RWPE1 (cell line): ENCODE data around the gene STPG1.

Source experiments
- CTCF ChIA-PET: fragments of 350-600 bp; sonication (Branson Sonifier 250); formaldehyde crosslinking; extraction: SDS; loops from one replicate; lab custom pipeline; 2021; lab: Yijun Ruan, JAX
- POLR2A ChIA-PET: fragments of 400-600 bp; formaldehyde crosslinking; extraction: SDS; loops from one replicate; lab custom pipeline; 2020; ENCODE audit warnings: antibody characterized with exemption; ENCODE audit not compliant: low non-redundant PET; lab: Yijun Ruan, JAX
- DNase-seq: peaks from one replicate; pipeline ENCODE4 v3.0.0; 2012; ENCODE audit warnings: low spot score
- H3K27ac ChIP-seq: fragments of 450-650 bp; 2 replicates; pipeline ENCODE4 v1.5.1; 2017
- CTCF ChIP-seq: fragments of 450-650 bp; conservative IDR thresholded peaks from 2 replicates; pipeline ENCODE4 v1.5.1; 2017; ENCODE audit warnings: low read depth, mild to moderate bottlenecking

The STPG1 gene

GRCh38 chr1:24315391-24315790, 98.2 kb downstream of the STPG1 start:
- H3K27ac ChIP-seq, result no peak overlapping the region
- POLR2A ChIA-PET, result no interaction called here
- CTCF ChIA-PET, result no interaction called here
- no peak for DNase-seq
- no peak for TF ChIP-seq CTCF

- ChIA-PET CTCF (interaction anchor here (0.6 to 3.0 kb wide), 2 partner anchors 110 to 1732 kb away, joined by 5 to 11 read pairs; no protein-coding TSS in a partner anchor), POLR2A (no interaction called here)
- no peak for TF ChIP-seq CTCF
- DNase-seq, result no peak
- peak overlapping the region; percentile 11; the same call in 1 of the 2 replicates for H3K27ac ChIP-seq
These were observed 101.8 kb downstream of the STPG1 start for GRCh38 chr1:24311741-24312140.

DNA sequence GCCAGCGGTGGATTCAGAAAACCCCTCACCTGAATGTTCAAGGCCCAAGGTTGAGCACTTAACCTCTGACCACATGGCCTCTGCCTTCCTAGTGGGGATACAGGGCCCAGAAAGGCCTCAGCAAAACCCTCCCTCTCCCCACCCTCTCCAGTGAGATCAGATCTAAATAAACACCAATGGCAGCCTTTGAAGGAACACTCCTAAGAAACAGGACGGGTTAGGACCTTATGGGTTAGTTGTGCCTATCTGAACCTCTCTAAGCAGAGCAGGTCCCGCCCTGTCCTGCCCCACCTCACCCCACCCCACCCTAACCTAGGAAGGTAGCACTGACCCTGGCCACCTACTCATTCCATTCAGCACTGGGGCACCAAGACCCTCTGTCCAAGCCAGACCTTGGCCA, 102.3 kb downstream of the STPG1 start:
- ChIA-PET CTCF (interaction anchor here (0.6 to 3.0 kb wide), 2 partner anchors 109 to 1732 kb away, joined by 5 to 11 read pairs; no protein-coding TSS in a partner anchor), POLR2A (no interaction called here)
- no peak for TF ChIP-seq CTCF
- H3K27ac ChIP-seq, result peak overlapping the region; percentile 11; the same call in 1 of the 2 replicates
- DNase-seq, result no peak

DNA sequence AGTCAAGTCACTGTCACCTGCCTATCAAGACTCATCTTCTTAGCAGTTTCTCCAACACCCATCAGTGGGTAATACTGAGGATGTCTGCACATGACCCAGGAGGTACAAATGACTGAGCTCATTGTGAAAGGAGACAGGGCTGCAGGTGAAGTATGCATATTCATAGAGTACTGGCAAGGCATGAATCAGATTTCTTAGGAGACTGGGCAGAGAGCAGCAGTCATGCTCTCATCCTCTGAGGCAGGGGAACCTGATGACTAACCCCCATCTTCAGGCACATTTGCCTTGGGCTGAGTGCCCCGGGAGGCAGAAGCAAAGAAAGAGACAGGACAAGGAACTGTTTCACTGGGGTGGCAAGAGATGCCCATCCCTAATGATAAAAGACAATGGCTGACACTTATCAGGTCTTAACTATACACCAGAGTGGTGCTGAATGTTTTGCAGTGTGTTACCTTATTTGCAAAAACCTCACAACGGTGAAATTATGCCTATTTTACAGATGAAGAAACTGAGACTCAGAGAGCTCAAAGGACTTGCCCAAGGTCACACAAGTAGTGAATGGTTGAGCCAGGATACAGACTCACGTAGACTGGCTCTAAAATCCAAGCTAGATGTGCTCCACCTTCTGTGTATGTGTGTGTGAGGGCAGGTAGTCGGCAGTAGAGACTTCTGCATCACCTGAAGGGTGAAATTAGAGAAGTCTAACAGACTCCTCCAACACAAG, 103.7 kb downstream of the STPG1 start:
- CTCF ChIA-PET, result interaction anchor here (0.6 to 1.1 kb wide), 3 partner anchors 9 to 24 kb away, joined by 3 read pairs; partner anchors contain the start of gene GRHL3
- no peak for TF ChIP-seq CTCF
- H3K27ac ChIP-seq, result no peak overlapping the region
- peak; percentile 77 for DNase-seq
- POLR2A ChIA-PET, result no interaction called here

- H3K27ac ChIP-seq, result no peak overlapping the region
- DNase-seq, result no peak
- ChIA-PET CTCF (interaction anchor here (1.1 kb wide), 2 partner anchors 11 to 22 kb away, joined by 3 read pairs; partner anchors contain the start of gene GRHL3), POLR2A (no interaction called here)
- no peak for TF ChIP-seq CTCF
These were observed 105.1 kb downstream of the STPG1 start for GRCh38 chr1:24308365-24309015.
